HG03342 (cell line): ENCODE measurements around the gene PCDHGC5.

Experiments used
- ATAC-seq: cut with Tn5 transposase; IDR thresholded peaks from one replicate; pipeline ENCODE4 v1.9.1; 2021; ENCODE audit warnings: mild to moderate bottlenecking, moderate library complexity; ENCODE audit not compliant: unreplicated experiment

Gene PCDHGC5

DNA sequence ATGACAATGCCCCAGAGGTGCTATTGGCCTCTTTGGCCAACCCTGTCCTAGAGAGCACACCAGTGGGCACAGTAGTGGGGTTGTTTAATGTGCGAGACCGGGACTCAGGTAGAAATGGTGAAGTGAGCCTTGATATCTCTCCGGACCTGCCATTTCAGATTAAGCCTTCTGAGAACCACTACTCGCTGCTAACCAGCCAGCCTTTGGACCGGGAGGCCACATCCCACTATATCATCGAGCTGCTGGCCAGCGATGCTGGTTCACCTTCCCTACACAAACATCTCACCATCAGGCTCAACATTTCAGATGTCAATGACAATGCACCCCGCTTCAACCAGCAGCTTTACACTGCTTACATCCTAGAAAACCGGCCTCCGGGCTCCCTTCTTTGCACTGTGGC, 1.4 kb downstream of the PCDHGC5 start:
- ATAC-seq, result no peak

DNA sequence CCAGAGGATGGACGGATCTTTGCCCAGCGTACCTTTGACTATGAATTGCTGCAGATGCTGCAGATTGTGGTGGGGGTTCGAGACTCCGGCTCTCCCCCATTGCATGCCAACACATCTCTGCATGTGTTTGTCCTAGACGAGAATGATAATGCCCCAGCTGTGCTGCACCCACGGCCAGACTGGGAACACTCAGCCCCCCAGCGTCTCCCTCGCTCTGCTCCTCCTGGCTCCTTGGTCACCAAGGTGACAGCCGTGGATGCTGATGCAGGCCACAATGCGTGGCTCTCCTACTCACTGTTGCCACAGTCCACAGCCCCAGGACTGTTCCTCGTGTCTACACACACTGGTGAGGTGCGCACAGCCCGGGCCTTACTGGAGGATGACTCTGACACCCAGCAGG, 1.9 kb downstream of the PCDHGC5 start:
- no peak for ATAC-seq

DNA sequence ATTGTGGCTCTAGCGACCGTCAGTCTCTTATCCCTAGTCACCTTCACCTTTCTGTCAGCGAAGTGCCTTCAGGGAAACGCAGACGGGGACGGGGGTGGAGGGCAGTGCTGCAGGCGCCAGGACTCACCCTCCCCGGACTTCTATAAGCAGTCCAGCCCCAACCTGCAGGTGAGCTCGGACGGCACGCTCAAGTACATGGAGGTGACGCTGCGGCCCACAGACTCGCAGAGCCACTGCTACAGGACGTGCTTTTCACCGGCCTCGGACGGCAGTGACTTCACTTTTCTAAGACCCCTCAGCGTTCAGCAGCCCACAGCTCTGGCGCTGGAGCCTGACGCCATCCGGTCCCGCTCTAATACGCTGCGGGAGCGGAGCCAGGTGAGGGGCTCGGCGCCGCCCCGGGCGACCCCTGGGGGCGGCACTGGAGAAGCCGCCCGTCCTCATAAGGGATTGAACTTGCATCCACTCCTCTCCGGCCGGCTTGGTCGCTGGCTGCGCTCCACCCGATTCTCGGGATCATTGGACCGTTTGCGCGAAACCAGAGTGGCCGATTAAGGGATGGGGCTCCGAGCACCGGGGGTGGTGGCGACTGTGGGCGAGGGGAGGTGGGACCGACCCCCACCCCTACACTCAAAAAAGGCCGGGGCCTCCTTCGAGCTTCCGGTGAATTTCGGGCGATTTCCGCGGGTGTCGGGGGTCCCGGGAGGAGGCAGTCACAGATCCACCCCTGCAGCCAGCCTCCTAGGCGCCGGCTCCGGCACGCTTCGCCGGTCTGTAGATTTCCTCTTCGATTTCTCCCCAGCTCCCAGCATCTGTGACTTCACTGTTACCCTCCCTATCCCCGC, 2.7 kb downstream of the PCDHGC5 start:
- ATAC-seq, result peak; percentile 17

DNA sequence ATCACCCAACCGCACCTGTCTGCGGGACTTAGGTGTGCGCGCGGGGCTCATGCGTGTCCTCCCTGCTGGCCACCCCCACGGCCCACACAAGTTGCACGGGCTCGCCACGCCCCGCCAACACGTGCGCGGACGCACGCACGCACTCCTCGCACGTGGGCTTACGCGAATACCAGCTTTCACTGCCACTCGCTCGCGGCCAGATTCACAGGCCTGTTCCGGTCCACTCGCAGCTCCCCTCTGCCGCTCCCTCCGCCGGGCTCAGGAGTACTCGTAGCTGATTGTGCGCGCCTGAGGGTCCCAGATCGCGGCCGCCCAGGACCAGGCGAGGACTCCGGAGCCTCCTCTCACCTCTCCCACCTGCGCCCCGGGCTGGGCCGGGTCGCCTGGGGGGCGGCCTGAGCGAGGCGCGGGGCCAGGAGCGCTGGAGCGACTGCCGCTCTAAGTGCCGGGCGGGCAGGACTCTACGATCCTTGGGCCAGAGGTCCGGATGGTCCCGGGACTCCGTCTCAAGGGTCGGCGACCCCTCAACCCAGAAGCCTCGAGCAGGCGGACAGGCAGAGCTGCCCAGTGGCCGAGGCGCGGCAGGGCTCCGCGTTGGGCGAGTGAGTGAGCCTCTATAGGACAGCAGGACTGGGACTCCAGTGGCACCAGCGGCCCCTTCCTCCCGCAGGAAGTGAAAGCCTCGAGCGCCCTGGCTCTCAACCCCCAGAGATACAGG, 3.4 kb downstream of the PCDHGC5 start:
- ATAC-seq, result peak; percentile 39

DNA sequence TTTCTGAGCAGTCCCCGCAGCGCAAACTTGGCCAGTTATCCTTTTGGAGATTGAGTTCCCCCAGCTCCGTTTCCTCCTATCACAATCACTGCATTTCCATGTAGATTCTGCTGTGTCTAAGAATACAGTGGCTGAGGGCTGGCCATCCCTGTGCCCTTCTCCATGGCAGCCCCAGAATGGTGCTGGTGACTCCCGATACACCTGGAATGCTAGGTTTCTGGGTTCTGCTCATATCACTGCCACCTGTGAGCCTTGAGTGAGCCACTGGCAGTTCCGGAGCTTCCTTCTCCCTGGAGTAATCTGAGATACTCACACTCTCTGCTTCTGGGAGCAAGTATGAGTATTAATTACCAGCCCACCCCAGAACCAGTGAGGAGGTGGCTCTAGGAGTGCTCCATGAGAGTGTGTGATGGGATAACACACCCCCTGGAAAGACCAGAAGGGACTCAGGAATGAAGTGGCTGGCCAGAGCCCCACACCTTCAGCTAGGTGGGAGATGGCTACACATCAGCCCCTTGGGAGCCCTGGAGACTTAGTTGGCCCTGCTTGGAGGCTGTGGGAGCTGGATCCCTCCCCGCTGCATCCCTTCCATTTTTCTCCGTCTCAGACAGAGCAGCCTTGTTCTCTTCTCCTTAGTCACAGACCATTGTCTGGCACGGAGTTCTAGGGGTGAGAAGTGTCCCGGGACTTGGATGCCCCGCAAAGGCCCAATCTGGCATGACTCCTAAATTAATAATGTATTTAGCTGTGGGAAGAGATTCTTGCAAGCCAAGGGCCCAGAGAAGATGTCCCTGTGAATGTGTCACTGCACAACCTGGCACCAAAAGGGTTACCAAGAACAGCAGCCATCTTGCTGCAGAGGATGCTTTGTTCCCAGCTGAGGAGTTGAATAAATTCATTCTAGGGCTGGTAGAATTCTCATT, 4.9 kb downstream of the PCDHGC5 start:
- ATAC-seq, result no peak

DNA sequence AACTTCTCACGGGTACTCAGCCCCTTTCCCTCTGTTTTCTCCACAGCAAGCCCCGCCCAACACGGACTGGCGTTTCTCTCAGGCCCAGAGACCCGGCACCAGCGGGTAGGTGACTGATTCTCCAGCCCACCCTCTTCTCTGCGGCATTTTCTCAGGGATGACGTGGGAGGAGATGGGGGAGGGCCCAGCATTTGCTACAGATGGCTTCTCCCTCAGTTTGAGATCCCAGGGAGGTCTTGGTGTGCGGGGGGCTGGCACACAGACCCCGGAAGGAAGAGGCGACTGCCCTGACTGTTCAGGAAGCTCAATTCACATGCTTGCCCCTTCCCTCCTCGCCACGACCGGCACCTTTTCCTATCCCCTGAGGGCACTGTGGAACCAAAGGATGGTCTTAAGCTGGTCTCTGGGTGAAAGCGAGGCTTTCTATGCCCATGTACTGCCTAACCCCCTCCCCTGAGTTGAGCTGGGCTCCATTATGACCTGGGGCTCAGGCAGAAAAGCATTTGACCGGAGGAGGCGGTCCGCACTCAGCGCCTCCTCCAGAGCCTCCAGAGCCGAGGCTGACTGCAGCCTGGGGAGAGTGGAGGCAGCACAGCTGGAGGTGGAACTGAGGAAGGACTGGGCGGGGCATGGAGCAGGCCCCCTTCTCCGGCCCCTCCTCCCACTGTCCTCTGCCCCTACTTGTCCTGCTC, 6.0 kb downstream of the PCDHGC5 start:
- ATAC-seq, result no peak

DNA sequence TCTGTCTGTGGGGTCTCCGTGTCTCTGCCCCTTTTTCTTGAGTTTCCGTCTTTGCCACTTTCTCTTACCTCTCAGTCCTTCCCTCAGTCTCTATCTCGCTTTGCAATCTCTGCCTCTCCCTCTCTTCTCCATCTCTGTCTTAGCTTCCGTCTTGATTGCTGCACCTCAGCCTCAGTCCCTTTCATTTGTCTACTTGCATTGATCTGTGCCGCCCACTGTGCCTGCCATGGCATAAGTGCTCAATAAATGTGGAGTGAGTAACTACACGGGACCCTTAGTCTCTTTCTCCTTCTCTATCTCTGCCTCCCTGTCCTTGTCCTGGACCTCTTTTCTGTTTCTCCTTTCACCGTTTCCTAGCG, 6.6 kb downstream of the PCDHGC5 start:
- no peak for ATAC-seq

DNA sequence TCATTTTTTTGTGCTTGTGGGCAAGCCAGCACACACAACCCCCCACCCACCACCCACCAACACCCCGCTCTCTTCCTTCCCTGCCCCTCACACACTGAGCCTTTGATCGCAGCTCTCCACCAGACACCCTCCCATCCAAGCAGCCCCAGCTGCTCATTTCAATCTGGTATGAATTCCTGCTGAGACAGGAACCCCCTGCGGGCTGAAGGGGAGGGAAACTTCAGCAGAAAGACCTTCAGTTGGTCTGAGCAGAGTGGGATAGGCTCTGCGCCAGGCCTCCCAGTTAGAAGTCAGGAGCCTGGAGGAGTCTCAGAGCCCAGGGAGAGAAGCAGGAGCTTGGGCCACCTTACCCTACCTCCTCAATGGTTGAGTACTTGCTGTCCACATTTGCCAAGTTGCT, 7.2 kb downstream of the PCDHGC5 start:
- no peak for ATAC-seq

DNA sequence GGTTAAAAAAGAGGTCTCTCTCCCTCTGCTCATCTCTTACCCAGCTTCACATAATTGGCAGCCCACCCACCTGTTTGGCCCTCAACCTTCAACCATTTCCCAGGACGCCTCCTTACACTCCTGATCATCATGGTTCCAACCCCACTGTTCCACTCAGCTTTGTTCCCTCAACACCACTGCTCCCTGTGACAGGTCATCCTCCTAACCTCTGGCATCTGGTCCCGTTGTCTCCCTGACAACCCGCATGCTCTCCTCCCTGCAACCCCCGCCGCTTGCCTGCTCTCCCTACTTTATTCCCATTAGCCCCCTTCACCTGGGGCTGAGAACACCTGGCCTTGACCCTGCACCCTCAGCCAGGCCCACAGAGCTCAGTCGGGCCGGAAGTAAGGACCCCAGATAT, 12.9 kb downstream of the PCDHGC5 start:
- no peak for ATAC-seq

DNA sequence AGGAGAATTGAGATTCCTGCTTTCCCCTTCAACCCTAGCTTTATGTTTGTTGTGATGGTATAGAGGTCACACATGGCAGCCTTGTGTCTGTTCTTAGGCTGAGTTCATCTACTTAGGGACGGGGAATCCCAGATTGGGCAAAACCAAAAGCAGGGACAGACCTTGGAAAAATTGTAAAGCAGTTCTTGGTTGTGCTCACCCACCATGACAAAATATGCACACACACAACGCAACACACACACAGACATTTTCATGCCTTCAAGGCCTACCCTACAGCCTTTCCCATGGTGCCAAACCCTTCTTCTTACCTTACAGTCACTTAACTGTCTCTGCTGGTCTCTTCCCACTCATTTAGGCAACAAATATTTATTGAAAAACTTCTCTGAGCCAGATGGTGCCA, 14.8 kb downstream of the PCDHGC5 start:
- no peak for ATAC-seq

DNA sequence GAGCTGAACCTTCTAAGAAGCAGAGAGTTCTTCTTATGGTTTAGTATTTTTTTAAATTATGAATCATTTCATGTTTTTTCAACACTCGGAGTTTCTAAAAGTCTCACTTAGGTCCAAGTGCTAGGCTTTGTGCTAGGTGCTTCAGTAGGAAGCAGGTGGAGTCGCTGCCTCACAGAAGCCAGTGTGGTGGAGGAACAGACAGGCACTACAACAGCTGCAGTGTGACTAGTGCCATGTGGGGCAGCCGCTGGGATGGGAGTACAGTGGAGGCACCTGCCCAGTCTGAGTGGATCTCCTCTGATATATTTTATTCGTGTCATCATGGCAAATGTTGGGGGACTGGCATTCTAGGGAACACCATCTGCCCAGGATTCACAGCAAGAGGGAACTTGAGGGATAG, 15.3 kb downstream of the PCDHGC5 start:
- ATAC-seq, result no peak

DNA sequence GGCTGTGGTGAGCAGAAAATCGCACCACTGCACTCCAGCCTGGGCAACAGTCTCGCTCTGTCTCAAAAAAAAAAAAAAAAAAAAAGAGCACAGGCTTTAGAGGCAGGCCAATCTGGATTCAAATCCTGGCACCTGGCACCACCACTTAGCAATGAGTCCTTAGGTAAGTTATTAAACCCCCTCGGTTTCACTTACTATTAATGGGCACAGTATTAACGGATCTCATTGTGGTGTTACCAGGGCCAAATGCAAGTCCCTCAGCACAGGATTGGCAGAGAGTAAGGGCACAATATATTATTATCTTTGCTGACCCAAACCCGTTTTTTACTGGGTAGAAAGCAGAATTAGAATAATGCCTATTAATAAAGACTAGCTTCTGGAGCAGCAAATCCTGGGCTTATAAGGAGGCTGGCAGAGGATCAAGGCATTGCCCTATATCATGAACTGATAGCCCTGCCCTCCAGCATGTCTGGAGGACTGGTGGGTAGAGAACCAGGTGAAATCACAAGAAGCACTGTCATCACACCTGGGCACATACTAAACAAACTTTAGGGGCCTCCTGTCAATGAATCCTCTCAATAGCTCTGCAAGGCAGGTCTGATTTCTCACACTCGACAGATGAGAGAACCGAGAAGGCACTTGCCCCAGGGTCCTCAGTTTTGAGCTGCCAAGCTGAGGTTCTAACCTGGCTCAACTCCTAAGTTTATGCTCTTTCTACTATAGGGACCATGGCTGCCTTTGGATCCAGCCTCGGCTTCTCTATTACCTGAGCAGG, 17.7 kb downstream of the PCDHGC5 start:
- no peak for ATAC-seq

DNA sequence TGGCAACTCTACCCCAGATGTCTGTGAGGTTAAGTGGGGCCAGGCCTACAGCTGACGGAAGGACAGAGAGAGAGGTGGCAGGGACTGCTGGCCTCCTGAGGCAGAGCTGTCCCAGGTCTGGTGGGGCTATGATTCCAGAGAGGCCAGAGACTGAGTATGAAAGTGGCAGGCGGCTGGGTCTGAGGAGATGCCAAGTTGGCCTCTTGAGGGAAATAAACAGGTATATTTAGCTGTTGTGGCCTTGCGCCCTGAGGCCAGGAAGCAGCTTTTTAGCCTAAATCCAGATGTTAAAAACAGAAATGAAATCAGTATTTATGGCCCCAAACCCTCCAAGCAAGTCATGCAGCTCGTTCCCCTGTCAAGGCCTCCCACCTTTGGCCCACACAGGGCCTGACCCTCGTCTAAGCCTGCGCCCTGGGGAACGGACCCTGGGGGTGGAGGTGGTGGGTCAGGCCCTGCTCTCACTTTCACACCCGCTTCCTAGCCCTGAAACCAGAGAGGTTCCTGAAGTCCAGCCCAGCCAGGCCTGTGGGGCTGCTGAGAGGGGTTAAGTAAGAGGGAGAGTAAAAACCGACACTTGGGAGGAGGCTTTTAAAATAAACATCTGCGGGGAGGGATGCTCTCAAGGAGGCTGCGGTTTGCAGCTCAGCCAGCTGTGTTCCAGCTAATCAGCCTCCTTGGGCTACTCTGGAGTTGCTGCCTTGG, 18.7 kb downstream of the PCDHGC5 start:
- ATAC-seq, result peak; percentile 36

DNA sequence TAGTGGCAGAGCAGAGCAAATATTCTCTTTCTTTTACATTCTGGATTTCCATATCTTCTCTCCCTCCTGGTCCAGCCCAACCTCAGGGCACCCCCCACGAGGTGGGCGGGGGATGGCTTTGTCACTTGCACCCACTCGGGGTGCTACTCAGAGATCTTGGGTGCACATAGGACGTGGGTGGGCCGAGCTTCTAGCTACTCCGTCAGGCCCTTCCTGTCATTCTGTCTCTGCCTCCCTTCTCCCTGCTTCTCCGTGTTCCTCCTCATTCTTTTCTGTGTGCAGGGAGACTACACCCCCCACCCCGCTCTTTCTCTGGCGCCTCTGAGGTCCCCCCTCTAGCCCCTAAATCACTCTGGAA, 19.5 kb downstream of the PCDHGC5 start:
- ATAC-seq, result no peak

DNA sequence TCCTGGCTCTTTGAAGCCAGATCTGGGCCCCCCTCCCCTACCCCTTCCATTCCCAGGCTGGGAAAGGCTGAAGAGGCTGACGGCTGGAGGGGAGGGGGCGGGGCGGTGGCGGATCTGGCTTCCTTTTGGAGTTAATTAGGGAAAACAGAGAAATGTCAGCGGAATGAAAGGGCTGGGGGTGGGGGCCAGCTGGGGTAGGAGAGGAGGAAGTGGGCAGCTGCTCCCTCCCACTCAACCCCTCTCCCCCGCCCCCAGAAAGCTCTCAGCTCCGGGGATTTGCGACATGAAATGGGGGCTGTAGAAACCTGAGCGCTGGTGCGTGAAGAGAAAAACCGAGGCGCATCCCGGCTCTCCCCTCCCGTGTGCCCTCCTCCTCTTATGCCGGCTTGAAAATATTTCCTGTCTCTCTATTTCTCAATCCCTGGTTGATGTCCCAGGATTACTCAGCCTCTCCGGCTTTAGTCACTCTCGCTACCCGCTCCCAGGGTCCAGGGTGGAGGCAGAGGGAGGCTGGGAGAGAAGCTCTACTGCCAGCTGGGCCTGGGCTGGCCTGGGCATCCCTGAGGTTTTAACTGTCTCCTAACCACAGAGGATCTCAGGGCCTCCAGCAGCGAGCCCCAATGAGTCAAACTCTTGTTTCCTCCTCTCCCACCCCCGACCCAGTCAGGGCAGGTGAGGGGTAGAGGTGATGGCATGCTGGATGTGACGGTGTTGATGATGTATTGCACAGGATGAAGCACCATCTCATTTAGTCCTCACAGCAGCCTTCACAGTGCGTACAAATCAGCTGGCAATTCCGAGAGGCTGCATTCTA, 20.1 kb downstream of the PCDHGC5 start:
- no peak for ATAC-seq

DNA sequence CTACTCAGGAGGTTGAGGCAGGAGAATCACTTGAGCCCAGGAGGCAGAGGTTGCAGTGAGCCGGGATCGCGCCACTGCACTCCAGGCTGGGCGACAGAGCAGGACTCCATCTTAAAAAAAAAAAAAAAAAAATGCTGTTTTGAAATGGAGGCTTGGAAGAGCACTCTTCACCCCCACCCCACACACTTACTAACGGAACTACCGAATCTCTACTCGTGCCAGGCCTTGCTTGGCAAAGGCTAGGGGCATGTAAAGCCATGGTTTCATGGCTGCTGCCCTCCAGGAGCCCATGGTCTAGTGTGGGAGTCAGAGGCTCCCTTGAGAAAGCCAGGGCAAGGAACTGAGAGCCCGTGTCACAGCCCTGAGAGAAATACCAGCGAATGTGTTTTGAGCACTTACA, 21.3 kb downstream of the PCDHGC5 start:
- ATAC-seq, result no peak

DNA sequence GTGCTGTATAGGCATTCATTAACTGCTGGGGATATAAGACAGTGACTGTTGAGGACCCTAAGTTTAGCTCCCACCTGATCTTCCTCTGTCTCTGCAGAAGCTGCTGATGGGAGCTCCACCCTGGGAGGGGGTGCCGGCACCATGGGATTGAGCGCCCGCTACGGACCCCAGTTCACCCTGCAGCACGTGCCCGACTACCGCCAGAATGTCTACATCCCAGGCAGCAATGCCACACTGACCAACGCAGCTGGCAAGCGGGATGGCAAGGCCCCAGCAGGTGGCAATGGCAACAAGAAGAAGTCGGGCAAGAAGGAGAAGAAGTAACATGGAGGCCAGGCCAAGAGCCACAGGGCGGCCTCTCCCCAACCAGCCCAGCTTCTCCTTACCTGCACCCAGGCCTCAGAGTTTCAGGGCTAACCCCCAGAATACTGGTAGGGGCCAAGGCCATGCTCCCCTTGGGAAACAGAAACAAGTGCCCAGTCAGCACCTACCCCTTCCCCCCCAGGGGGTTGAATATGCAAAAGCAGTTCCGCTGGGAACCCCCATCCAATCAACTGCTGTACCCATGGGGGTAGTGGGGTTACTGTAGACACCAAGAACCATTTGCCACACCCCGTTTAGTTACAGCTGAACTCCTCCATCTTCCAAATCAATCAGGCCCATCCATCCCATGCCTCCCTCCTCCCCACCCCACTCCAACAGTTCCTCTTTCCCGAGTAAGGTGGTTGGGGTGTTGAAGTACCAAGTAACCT, 22.1 kb downstream of the PCDHGC5 start:
- peak; percentile 38 for ATAC-seq

DNA sequence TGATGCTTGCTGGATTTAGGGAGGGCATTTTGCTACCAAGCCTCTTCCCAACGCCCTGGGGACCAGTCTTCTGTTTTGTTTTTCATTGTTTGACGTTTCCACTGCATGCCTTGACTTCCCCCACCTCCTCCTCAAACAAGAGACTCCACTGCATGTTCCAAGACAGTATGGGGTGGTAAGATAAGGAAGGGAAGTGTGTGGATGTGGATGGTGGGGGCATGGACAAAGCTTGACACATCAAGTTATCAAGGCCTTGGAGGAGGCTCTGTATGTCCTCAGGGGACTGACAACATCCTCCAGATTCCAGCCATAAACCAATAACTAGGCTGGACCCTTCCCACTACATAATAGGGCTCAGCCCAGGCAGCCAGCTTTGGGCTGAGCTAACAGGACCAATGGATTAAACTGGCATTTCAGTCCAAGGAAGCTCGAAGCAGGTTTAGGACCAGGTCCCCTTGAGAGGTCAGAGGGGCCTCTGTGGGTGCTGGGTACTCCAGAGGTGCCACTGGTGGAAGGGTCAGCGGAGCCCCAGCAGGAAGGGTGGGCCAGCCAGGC, 23.0 kb downstream of the PCDHGC5 start:
- ATAC-seq, result no peak
